ENCODE results near the gene PLSCR3. TPM values are rescaled to one million over a fixed set of nuclear protein-coding genes. Genes with fewer than 3 reads are reported as not detected.

PLSCR3 gene
- total and polyA plus RNA-seq, 2 donors (not counting 1 experiment from before 2014, with no cell fraction given) = 25.4 to 39.1 TPM

GRCh38 chr17:7426896-7427489 is 32.7 kb upstream of the PLSCR3 start:
- no peak overlapping the region for H3K27ac ChIP-seq (ENCODE audit: insufficient read depth, low read length)
- no peak for DNase-seq (ENCODE audit: low read depth in 2 of 2)
- no peak overlapping the region for H3K9ac ChIP-seq (ENCODE audit: insufficient read depth, low read length)
- no peaks in the 10 kb centered on the region for H3K36me3 ChIP-seq (ENCODE audit: control insufficient read depth, insufficient read depth, low read length)
- H3K4me1 ChIP-seq (ENCODE audit: control insufficient read depth, extremely low read depth, insufficient read depth, low read length) = no peaks in the 10 kb centered on the region
- H4K20me1 ChIP-seq (ENCODE audit: control insufficient read depth, extremely low read depth, insufficient read depth, low read length) = no peaks in the 10 kb centered on the region
- H3K9me3 ChIP-seq (ENCODE audit: control insufficient read depth, insufficient read depth, low read depth, low read length) = no peaks in the 10 kb centered on the region
- no peaks in the 10 kb centered on the region for H3K27me3 ChIP-seq (ENCODE audit: control insufficient read depth, insufficient read depth, low read length)
- no peak overlapping the region for H3K4me3 ChIP-seq (replicated peaks in 1 of 4; ENCODE audit: control extremely low read depth in 1 of 4, insufficient read depth in 1 of 4, low read depth in 3 of 4, low read length in 4 of 4)
- H3K4me2 ChIP-seq (ENCODE audit: extremely low read depth, insufficient read depth, low read length) = no peak overlapping the region
- H2AFZ ChIP-seq (ENCODE audit: low read length) = no peak overlapping the region
- H3K79me2 ChIP-seq (ENCODE audit: control insufficient read depth, insufficient read depth, low read length) = no peaks in the 10 kb centered on the region
- TF ChIP-seq CTCF (conservative IDR thresholded peaks at IDR 0.05 in 1 of 2, IDR thresholded peaks at IDR 0.05 in 1 of 2; ENCODE audit: low read depth in 1 of 2, low read length in 2 of 2) = no peak
- no peak for TF ChIP-seq EZH2 (IDR thresholded peaks at IDR 0.05; ENCODE audit: low read length, missing control alignments)

- no peak overlapping the region for H2AFZ ChIP-seq (ENCODE audit: low read length)
- no peak overlapping the region for H3K4me3 ChIP-seq (replicated peaks in 1 of 4; ENCODE audit: control extremely low read depth in 1 of 4, insufficient read depth in 1 of 4, low read depth in 3 of 4, low read length in 4 of 4)
- no peak overlapping the region for H3K9ac ChIP-seq (ENCODE audit: insufficient read depth, low read length)
- H3K27ac ChIP-seq (ENCODE audit: insufficient read depth, low read length) = no peak overlapping the region
- no peak for TF ChIP-seq CTCF (conservative IDR thresholded peaks at IDR 0.05 in 1 of 2, IDR thresholded peaks at IDR 0.05 in 1 of 2; ENCODE audit: low read depth in 1 of 2, low read length in 2 of 2)
- TF ChIP-seq EZH2 (IDR thresholded peaks at IDR 0.05; ENCODE audit: low read length, missing control alignments) = no peak
- no peak for DNase-seq (ENCODE audit: low read depth in 2 of 2)
- no peaks in the 10 kb centered on the region for H3K4me1 ChIP-seq (ENCODE audit: control insufficient read depth, extremely low read depth, insufficient read depth, low read length)
- H4K20me1 ChIP-seq (ENCODE audit: control insufficient read depth, extremely low read depth, insufficient read depth, low read length) = no peaks in the 10 kb centered on the region
- no peaks in the 10 kb centered on the region for H3K27me3 ChIP-seq (ENCODE audit: control insufficient read depth, insufficient read depth, low read length)
- H3K79me2 ChIP-seq (ENCODE audit: control insufficient read depth, insufficient read depth, low read length) = no peaks in the 10 kb centered on the region
- no peaks in the 10 kb centered on the region for H3K9me3 ChIP-seq (ENCODE audit: control insufficient read depth, insufficient read depth, low read depth, low read length)
- no peaks in the 10 kb centered on the region for H3K36me3 ChIP-seq (ENCODE audit: control insufficient read depth, insufficient read depth, low read length)
- no peak overlapping the region for H3K4me2 ChIP-seq (ENCODE audit: extremely low read depth, insufficient read depth, low read length)
These were observed 32.0 kb upstream of the PLSCR3 start for GRCh38 chr17:7426203-7426863.

GRCh38 chr17:7425756-7426155 is 31.4 kb upstream of the PLSCR3 start:
- Histone ChIP-seq H3K9me3 (ENCODE audit: control insufficient read depth, insufficient read depth, low read depth, low read length) (no peaks in the 10 kb centered on the region), H3K4me2 (ENCODE audit: extremely low read depth, insufficient read depth, low read length) (no peak overlapping the region), H3K4me1 (ENCODE audit: control insufficient read depth, extremely low read depth, insufficient read depth, low read length) (no peaks in the 10 kb centered on the region), H3K9ac (ENCODE audit: insufficient read depth, low read length) (no peak overlapping the region), H3K27me3 (ENCODE audit: control insufficient read depth, insufficient read depth, low read length) (no peaks in the 10 kb centered on the region), H3K36me3 (ENCODE audit: control insufficient read depth, insufficient read depth, low read length) (no peaks in the 10 kb centered on the region), H3K27ac (ENCODE audit: insufficient read depth, low read length) (no peak overlapping the region), H3K4me3 (replicated peaks in 1 of 4; ENCODE audit: control extremely low read depth in 1 of 4, insufficient read depth in 1 of 4, low read depth in 3 of 4, low read length in 4 of 4) (no peak overlapping the region), H3K79me2 (ENCODE audit: control insufficient read depth, insufficient read depth, low read length) (no peaks in the 10 kb centered on the region), H4K20me1 (ENCODE audit: control insufficient read depth, extremely low read depth, insufficient read depth, low read length) (no peaks in the 10 kb centered on the region), H2AFZ (ENCODE audit: low read length) (no peak overlapping the region)
- TF ChIP-seq CTCF (conservative IDR thresholded peaks at IDR 0.05 in 1 of 2, IDR thresholded peaks at IDR 0.05 in 1 of 2; ENCODE audit: low read depth in 1 of 2, low read length in 2 of 2) (no peak), EZH2 (IDR thresholded peaks at IDR 0.05; ENCODE audit: low read length, missing control alignments) (no peak)
- no peak for DNase-seq (ENCODE audit: low read depth in 2 of 2)
